ENCODE results near the gene SIGLEC11.
"Not testable (repeated sequence)": the region's sequence is repeated elsewhere in the genome, so short reads cannot be mapped to it uniquely, and the experiment has no call there.

SIGLEC11 gene

DNA sequence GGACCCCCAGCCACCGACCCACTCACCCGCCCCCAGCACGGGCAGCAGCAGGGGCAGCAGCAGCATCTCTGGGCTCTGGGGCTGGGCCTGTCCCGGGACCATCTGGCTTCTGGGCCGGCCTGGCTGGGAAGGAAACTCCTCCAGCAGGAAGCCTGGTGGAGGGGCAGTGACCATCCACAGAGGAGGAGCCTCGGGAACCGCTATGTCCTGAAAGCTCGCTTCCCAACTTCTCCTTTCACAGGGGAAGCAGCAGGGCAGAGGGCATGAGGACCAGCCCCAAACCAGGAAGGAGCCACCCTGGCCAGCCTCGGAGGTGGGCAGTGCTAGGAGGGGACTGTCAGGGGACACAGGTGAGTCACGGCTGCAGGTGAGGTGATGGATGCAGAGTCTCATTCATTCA lies at the start of gene SIGLEC11:
Gene SIGLEC11, minus strand, starts transcription at position 193 of the 400 bp plus-strand sequence. Its CDS starts 91 bp downstream, at position 102.
- not testable (repeated sequence) for DNase-seq; H3K27ac ChIP-seq; H3K4me3 ChIP-seq (ENCODE audit: low read depth, low read length); H3K27me3 ChIP-seq (ENCODE audit: insufficient read depth, low read depth, severe bottlenecking); H3K9me3 ChIP-seq (ENCODE audit: severe bottlenecking); H3K36me3 ChIP-seq

- TF ChIP-seq CTCF (IDR thresholded peaks at IDR 0.05; ENCODE audit: low read depth, low read length), result peak; percentile 62
- no peak overlapping the region for H3K27ac ChIP-seq
- H3K36me3 ChIP-seq, result peaks cover 40% of the 10 kb centered on the region
- H3K4me3 ChIP-seq (ENCODE audit: low read depth, low read length), result no peak overlapping the region
- no peaks in the 10 kb centered on the region for H3K27me3 ChIP-seq (ENCODE audit: insufficient read depth, low read depth, severe bottlenecking)
- no peaks in the 10 kb centered on the region for H3K9me3 ChIP-seq (ENCODE audit: severe bottlenecking)
- DNase-seq, result peak; percentile 69
These were observed 47.6 kb upstream of the SIGLEC11 start for GRCh38 chr19:50008532-50008931.

GRCh38 chr19:50007947-50008346 lies 47.0 kb upstream of the SIGLEC11 start:
- H3K27ac ChIP-seq, result no peak overlapping the region
- no peaks in the 10 kb centered on the region for H3K9me3 ChIP-seq (ENCODE audit: severe bottlenecking)
- no peak for DNase-seq
- no peaks in the 10 kb centered on the region for H3K27me3 ChIP-seq (ENCODE audit: insufficient read depth, low read depth, severe bottlenecking)
- no peak overlapping the region for H3K4me3 ChIP-seq (ENCODE audit: low read depth, low read length)
- no peak for TF ChIP-seq CTCF (IDR thresholded peaks at IDR 0.05; ENCODE audit: low read depth, low read length)
- peaks cover 41% of the 10 kb centered on the region for H3K36me3 ChIP-seq

GRCh38 chr19:50007170-50007569 lies 46.2 kb upstream of the SIGLEC11 start:
- Histone ChIP-seq H3K4me3 (ENCODE audit: low read depth, low read length) (no peak overlapping the region), H3K36me3 (peaks cover 38% of the 10 kb centered on the region), H3K27me3 (ENCODE audit: insufficient read depth, low read depth, severe bottlenecking) (no peaks in the 10 kb centered on the region), H3K9me3 (ENCODE audit: severe bottlenecking) (no peaks in the 10 kb centered on the region), H3K27ac (no peak overlapping the region)
- no peak for TF ChIP-seq CTCF (IDR thresholded peaks at IDR 0.05; ENCODE audit: low read depth, low read length)
- DNase-seq, result no peak

DNA sequence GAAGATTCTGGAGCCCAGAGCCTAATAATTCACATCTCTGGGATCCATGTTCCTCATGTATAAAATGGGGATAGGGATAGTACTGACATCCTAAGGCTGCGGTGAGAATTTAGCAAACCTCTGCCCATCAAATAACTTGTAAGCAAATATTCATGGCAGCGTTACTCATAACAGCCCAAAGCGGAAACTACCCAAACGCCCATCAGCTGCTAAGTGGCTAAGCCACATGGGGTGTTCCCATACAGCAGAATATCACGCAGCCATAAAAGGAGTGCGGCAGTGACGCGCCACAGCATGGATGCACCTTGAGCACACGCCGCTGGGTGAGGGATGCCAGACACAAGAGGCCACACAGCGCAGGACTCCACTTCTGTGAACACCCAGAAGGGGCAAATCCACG lies 44.5 kb upstream of the SIGLEC11 start:
- Histone ChIP-seq H3K9me3 (ENCODE audit: severe bottlenecking) (no peaks in the 10 kb centered on the region), H3K36me3 (peaks cover 45% of the 10 kb centered on the region), H3K27me3 (ENCODE audit: insufficient read depth, low read depth, severe bottlenecking) (no peaks in the 10 kb centered on the region), H3K27ac (no peak overlapping the region), H3K4me3 (ENCODE audit: low read depth, low read length) (no peak overlapping the region)
- no peak for DNase-seq
- TF ChIP-seq CTCF (IDR thresholded peaks at IDR 0.05; ENCODE audit: low read depth, low read length), result no peak

DNA sequence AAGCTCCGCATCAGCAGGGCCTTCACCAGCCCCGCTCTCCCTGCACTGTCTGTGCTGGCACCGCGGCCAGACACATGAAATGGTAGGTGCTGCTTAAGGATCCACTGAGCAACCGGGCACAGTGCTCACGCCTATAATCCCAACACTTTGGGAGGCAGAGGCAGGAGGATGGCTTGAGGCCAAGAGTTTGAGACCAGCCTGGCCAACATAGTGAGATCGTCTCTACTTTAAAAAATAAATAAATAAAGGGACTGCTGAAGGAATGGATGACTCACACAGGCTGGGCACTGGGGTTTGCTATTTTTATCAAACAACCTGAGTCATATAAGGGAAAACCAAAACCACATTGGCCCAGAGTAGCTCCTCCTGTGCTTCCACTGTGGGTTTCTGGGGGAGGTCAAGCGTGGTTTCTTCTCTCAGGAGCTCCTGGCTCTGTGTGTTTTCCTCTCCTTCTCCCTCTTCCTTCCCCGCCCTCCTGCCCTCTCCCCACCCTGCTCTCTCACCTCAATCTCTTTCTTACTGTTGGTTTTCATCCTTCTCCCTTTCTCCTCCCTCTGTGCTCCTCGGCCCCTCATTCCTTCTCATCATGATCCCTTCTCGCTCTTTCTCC lies 42.9 kb upstream of the SIGLEC11 start:
- no peak overlapping the region for H3K4me3 ChIP-seq (ENCODE audit: low read depth, low read length)
- H3K9me3 ChIP-seq (ENCODE audit: severe bottlenecking), result no peaks in the 10 kb centered on the region
- no peak for DNase-seq
- no peak for TF ChIP-seq CTCF (IDR thresholded peaks at IDR 0.05; ENCODE audit: low read depth, low read length)
- H3K36me3 ChIP-seq, result peaks cover 56% of the 10 kb centered on the region
- no peak overlapping the region for H3K27ac ChIP-seq
- H3K27me3 ChIP-seq (ENCODE audit: insufficient read depth, low read depth, severe bottlenecking), result no peaks in the 10 kb centered on the region
